Mucosa of gallbladder (tissue), 1 donor: Measurements from ENCODE around the gene CARD6. TPM values are rescaled to one million over a fixed set of nuclear protein-coding genes. Genes with fewer than 3 reads are reported as not detected.
"Not testable (repeated sequence)": the region's sequence is repeated elsewhere in the genome, so short reads cannot be mapped to it uniquely, and the experiment has no call there.

Experiments used
- DNase-seq: peaks from one replicate; pipeline ENCODE4 v3.0.0-alpha.2; 2020; ENCODE audit warnings: low spot score
- total RNA-seq: library from RNA; stranded (reverse); gene quantifications from one replicate; pipeline ENCODE4 v1.2.1, GENCODE V29; 2021
- donor health status: DM: no; HTN: no; CAD: no.

The CARD6 gene
- total RNA-seq, 1 donor from 2014 or later = 21.9 TPM

DNA sequence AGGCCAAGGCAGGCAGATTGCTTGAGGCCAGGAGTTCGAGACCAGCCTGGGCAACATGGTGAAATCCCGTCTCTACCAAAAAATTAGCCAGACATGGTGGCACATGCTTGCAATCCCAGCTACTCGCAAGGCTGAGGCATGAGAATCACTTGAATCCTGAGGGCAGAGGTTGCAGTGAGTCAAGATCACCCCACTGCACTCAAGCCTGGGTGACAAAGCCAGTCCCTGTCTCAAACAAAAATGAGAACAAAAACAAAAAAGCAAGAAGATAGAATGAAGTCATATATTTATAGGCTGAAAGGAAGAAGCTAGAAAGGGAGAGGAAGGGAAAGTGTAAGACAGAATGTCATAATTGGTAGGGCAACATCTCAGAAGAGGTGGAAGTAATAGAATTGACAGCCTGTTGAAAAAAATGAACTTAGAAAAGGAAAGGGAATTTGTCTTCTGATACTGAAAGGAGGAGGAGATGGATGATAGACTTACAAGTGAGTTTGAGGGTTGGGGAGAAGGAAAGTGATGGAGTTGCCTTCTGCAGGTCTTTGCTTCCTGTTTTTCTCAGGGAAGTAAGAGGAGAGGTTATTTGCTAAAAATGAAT lies 32.2 kb downstream of the CARD6 start:
- no peak for DNase-seq

DNA sequence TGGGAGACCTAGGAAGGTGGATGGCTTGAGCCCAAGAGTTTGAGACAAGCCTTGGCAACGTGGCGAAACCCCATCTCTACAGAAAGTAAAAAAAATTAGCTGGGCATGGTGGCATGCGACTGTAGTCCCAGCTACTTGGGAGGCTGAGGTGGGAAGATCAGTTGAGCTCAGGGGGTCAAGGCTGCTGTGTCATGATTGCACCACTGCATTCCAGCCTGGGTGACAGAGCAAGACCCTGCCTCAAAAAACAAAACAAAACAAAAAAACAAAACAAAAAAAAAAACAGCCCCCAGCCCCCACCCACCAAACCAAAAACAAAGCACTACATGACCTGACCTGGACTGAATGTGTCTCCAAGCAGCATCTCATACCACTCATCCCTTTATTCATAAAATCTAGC lies 34.8 kb downstream of the CARD6 start:
- DNase-seq = no peak

DNA sequence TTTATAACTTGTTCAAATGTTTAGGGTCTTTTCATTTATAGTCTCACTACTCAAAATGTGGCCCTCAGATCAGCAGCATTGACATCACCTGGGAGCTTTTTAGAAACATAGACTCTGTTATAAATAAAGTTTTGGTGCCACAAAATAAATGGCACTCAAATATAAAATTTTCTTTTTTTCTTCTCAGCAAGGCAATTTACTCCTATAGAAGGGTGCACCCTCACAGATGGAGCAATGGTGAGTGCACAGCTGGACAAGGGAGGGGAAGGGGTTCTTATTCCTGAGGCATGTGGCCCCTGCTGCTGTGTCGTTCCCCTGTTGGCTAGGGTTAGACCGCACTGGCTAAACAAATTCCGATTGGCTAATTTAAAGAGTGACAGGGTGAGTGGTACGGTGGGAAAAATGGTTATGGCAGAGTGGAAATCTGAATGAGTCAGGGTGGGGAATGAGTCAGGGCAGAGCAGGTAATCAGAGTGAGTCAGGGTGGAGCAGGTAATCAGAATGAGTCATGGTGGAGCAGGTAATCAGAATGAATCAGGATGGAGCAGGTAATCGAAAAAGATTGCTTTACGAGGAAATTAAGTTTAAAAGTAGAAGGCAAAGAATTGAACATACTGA lies 36.3 kb downstream of the CARD6 start:
- no peak for DNase-seq

DNA sequence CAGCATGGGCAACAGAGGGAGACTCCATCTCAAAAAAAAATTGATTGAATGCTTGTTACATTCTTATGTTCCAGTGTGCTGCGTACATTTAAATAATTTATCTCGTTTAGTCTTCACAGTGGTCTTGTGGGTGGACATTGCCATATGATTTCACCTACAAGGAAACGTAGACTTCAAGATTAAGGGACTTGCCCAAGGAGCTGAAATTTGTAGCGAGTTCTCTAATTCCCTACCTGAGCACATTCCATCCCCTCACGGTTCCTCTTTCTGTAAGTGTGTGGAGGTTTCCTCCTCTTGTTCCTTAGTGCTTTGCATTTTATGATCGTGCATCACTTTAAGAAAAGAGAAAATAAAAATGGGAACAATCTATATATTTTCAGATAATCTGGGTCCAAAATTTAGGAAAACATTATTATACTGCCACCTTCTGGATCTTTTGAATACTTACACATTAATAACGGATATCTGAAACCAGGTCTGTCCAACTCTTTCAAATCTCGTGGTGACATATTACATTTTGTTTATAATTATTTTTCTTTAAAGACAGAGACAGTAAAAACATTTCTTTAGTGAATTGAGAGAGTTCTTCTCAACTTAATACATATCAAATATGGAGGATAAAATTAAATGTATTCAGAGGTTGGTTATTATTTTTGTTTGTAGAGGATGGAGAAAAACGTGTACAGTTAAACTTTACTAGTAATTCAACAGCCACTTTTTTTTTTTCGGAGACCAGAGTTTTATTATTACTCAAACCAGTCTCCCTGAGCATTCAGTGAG lies 38.2 kb downstream of the CARD6 start:
- no peak for DNase-seq

DNA sequence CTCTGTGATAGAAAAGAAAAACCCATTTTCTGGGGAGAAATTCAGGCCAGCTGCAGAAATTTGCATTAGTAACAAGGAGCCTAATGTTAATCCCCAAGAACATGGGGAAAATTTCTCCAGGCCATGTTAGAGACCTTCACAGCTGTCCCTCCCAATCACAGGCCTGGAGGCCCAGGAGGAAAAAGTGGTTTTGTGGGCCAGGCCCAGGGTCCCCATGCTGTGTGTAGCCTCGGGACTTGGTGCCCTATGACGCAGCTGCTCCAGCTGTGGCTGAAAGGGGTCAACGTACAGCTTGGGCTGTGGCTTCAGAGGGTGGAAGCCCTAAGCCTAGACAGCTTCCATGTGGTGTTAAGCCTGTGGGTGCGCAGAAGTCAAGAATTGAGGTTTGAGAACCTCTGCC lies 41.1 kb downstream of the CARD6 start:
- DNase-seq = no peak

DNA sequence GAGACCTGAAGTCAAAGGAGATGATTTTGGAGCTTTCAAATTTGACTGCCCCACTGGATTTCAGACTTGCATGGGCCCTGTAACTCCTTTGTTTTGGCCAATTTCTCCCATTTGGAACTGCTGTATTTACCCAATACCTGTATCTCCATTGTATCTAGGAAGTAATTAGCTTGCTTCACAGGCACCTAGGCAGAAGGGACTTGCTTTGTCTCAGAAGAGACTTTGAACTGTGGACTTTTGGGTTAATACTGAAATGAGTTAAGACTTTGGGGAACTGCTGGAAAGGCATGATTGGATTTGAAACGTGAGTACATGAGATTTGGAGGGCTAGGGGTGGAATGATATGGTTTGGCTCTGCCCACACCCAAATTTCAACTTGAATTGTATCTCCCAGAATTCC lies 41.9 kb downstream of the CARD6 start:
- not testable (repeated sequence) for DNase-seq

DNA sequence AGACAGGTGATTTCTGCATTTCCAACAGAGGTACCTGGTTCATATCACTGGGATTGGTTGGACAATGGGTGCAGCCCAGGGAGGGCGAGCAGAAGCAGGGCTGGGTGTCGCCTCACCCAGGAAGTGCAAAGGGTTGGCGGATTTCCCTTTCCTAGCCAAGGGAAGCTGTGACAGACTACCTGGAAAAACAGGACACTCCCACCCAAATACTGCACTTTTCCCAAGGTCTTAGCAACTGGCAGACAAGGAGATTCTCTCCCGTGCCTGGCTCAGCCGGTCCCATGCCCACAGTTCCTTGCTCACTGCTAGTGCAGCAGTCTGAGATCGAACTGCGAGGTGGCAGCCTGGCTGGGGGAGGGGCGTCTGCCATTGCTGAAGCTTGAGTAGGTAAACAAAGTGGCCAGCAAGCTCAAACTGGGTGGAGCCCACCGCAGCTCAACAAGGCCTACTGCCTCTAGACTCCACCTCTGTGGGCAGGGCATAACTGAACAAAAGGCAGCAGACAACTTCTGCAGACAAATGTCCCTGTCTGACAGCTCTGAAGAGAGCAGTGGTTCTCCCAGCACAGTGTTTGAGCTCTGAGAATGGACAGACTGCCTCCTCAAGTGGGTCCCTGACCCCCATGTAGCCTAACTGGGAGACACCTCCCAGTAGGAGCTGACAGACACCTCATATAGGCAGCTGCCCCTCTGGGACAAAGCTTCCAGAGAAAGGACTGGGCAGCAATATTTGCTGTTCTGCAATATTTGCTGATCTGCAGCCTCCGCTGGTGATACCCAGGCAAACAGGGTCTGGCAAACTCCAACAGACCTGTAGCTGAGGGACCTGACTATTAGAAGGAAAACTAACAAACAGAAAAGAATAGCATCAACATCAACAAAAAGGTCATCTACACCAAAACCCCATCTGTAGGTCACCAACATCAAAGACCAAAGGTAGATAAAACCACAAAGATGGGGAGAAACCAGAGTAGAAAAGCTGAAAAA lies 54.6 kb downstream of the CARD6 start:
- peak; percentile 72 for DNase-seq

DNA sequence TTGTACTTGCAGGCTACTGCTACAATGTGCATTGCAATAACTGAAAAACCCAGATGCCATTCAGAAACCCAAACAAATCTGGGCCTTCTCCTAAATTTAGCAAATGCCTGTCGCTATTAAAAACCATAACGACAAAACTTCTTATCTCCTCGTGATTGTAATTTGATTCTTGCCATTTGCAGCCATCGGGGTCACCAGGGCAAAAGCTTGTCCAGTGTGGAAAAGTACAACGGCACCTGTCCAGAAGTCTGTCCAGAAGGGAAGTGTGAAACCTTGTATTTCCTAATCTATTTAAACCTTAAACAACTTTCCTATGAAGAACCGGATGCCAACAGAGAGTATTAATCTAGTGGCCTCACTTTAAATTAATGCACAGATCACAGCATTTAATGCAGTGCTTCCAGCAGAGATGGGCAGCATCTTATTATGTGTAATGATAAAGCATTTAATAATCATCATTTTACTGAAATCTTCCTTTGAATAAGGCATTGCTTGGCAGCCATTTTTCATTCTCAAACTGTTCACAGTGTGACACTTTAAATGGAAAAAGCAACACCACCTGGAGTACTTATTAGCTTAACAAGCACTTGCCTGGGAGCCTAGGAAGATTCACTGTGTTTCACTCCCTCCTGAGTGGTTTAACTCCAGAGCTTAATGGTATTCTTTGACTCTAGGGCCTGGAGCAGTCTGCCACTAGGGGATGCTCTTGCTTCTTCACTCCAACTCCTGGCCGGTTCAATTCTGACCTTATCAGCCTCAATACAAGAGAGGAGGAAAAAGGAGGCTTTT lies 63.2 kb downstream of the CARD6 start:
- DNase-seq = peak; percentile 79

DNA sequence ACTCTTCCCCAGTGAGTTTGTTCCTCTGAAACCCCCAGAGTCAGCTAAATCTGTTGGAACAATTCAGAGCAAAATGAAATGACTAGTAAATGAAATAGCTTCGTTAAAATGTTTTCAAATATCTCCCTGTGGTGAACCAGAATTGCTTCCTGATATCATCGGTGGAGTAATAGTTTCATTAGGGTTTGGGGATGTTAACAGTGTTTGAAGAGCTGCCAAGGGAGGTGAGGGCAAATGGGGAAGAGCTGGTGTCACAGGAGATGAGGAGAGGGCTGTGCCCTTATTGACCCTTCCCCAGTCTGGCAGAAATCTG lies 63.8 kb downstream of the CARD6 start:
- DNase-seq = no peak

DNA sequence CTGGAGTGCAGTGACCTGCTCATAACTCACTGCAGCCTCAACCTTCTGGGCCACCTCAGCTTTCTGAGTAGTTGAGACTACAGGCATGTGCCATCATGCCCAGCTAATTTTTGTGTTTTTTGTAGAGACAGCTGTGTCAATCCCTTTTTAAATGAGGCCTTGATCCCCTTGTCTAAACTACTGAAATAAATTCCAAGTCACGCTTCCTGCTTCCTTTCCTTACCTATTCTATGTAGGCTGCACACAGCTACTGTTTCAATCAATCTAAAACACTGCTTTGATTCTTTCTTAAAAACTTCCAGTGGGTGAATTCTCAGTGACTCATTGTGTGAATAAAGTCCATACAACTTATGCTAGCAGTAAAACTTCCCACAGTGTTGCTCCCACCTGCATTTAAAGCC lies 65.2 kb downstream of the CARD6 start:
- no peak for DNase-seq

DNA sequence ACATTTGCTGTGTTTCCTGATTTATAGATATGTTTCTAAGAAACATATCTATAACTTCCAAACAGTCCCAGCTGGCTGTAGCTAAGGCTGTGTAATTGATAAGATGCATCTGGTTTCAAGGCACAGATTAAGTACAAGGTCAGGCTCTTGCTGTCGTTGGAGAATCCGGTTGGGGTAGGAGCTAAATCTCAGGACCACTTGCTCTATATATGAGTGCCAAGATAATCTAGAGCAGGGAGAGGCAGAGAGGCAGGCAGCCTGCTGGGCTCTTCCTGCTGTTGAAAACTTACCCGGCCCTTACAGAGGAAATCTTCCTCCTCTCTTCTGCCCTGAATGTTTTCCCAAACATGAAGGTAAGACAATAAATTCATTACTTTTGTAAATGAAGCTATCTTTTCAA lies 68.1 kb downstream of the CARD6 start, which contains the start of gene C7:
Gene C7, plus strand, starts transcription at position 234 of the 400 bp plus-strand sequence. Its CDS starts 114 bp downstream, at position 348.
- no peak for DNase-seq

DNA sequence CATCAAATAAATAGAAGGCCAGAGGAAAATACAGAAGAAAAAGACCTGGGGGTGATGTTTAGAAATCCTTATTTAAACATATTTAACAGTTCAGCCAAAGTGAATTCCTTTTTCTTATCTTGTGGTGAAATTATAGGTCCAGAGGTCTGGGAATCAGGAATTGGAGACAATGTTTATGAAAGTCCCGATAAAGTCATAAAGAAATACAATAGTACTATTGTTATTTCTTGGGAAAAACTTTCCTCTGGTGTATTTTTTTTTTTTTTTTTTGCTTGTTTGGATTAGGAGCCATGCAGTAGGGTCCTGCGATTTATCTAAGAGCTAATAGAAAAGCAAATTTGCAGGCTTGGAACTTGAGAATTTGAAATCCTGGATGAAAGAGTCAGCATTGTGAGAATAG lies 68.6 kb downstream of the CARD6 start:
- DNase-seq = no peak

Other genes with a start within 250 kb of the CARD6 start
- gene PTGER4, start 161.5 kb upstream of the CARD6 start, total RNA-seq = 24.0 TPM
- gene TTC33, start 85.4 kb upstream of the CARD6 start, total RNA-seq = 17.6 TPM
- gene PRKAA1, start 43.0 kb upstream of the CARD6 start, total RNA-seq = 91.5 TPM
- gene RPL37, start 6.1 kb upstream of the CARD6 start, total RNA-seq = 820 TPM
- 355 TPM for gene C7, start 68.1 kb downstream of the CARD6 start, total RNA-seq
- not detected for gene MROH2B, start 230.0 kb downstream of the CARD6 start, total RNA-seq